BE2C (cell line): Measurements from ENCODE around the gene MLH1.

Experiments
- DNase-seq: peaks from one replicate; pipeline ENCODE4 v3.0.0-alpha.2; 2020
- H3K27me3 ChIP-seq: fragments of 250-450 bp; sonication (Bioruptor Pico); 2 replicates; pipeline ENCODE4 v1.5.1; 2020; ENCODE audit warnings: mild to moderate bottlenecking
- H3K36me3 ChIP-seq: fragments of 250-450 bp; sonication (Bioruptor Pico); 2 replicates; pipeline ENCODE4 v1.5.1; 2020; ENCODE audit warnings: mild to moderate bottlenecking
- H3K4me1 ChIP-seq: fragments of 250-450 bp; sonication (Bioruptor Pico); 2 replicates; pipeline ENCODE4 v1.5.1; 2020
- H3K4me3 ChIP-seq: 2 replicates; pipeline ENCODE4 v1.5.1; 2011; ENCODE audit warnings: low read depth, low read length
- H3K9me3 ChIP-seq: fragments of 250-450 bp; sonication (Bioruptor Pico); 2 replicates; pipeline ENCODE4 v1.5.1; 2020
- CTCF ChIP-seq: IDR thresholded peaks from 2 replicates; pipeline ENCODE4 v1.5.1; 2012; ENCODE audit warnings: mild to moderate bottlenecking, low read depth, low read length

Gene MLH1

GRCh38 chr3:36991923-36992805, 1.2 kb upstream of the MLH1 start:
- H3K36me3 ChIP-seq = peaks cover 4% of the 10 kb centered on the region; the same call in 1 of the 2 replicates
- H3K9me3 ChIP-seq = no peaks in the 10 kb centered on the region
- H3K4me1 ChIP-seq = no peaks in the 10 kb centered on the region
- peak overlapping the region; percentile 95 for H3K4me3 ChIP-seq
- no peaks in the 10 kb centered on the region for H3K27me3 ChIP-seq
- DNase-seq = no peak
- TF ChIP-seq CTCF = no peak

GRCh38 chr3:36992806-36993325, 452 bp upstream of the MLH1 start, which contains the start of gene EPM2AIP1:
Gene EPM2AIP1 (minus strand): TSS chr3:36993131. CDS start chr3:36993077, 54 bp downstream.
- H3K9me3 ChIP-seq = no peaks in the 10 kb centered on the region

GRCh38 chr3:37014620-37015019, 21.3 kb downstream of the MLH1 start:
- no peak overlapping the region for H3K4me3 ChIP-seq
- no peak for DNase-seq
- H3K36me3 ChIP-seq = peaks cover 8% of the 10 kb centered on the region
- TF ChIP-seq CTCF = no peak
- H3K27me3 ChIP-seq = no peaks in the 10 kb centered on the region
- H3K9me3 ChIP-seq = no peaks in the 10 kb centered on the region
- H3K4me1 ChIP-seq = no peaks in the 10 kb centered on the region

More at GRCh38 chr3:36992806-36993325, 452 bp upstream of the MLH1 start, which contains the start of gene EPM2AIP1:
- Histone ChIP-seq H3K4me3 (peak within 1 kb of the TSS; percentile 95), H3K36me3 (peaks cover 2% of the 10 kb centered on the region; the same call in 1 of the 2 replicates), H3K4me1 (no peaks in the 10 kb centered on the region), H3K27me3 (no peaks in the 10 kb centered on the region)
- TF ChIP-seq CTCF = no peak; the same call in 1 of the 2 replicates
- DNase-seq = peak; percentile 93

GRCh38 chr3:37015642-37016041, 22.3 kb downstream of the MLH1 start:
- no peaks in the 10 kb centered on the region for H3K27me3 ChIP-seq
- no peak for TF ChIP-seq CTCF
- peaks cover 11% of the 10 kb centered on the region for H3K36me3 ChIP-seq
- no peak for DNase-seq
- no peaks in the 10 kb centered on the region for H3K9me3 ChIP-seq
- H3K4me1 ChIP-seq = no peaks in the 10 kb centered on the region
- H3K4me3 ChIP-seq = no peak overlapping the region

- H3K4me1 ChIP-seq = no peaks in the 10 kb centered on the region
- no peak overlapping the region for H3K4me3 ChIP-seq
- DNase-seq = no peak
- H3K27me3 ChIP-seq = no peaks in the 10 kb centered on the region
- no peaks in the 10 kb centered on the region for H3K9me3 ChIP-seq
- peaks cover 8% of the 10 kb centered on the region for H3K36me3 ChIP-seq
- TF ChIP-seq CTCF = no peak
Observed at GRCh38 chr3:37016903-37017302, 23.6 kb downstream of the MLH1 start.

GRCh38 chr3:37017683-37018082, 24.4 kb downstream of the MLH1 start:
- H3K36me3 ChIP-seq = peaks cover 3% of the 10 kb centered on the region
- TF ChIP-seq CTCF = no peak

More at GRCh38 chr3:37017683-37018082, 24.4 kb downstream of the MLH1 start:
- Histone ChIP-seq H3K4me1 (no peaks in the 10 kb centered on the region), H3K9me3 (no peaks in the 10 kb centered on the region), H3K4me3 (no peak overlapping the region), H3K27me3 (no peaks in the 10 kb centered on the region)
- no peak for DNase-seq
